ENCODE measurements around the gene RAB1A.

- TF ChIP-seq POLR2AphosphoS5 (IDR thresholded peaks at IDR 0.05) (peak; percentile 96 to 97), CTCF (IDR thresholded peaks at IDR 0.05) (peak in 5 of 6 experiments; percentile 40 to 52 (median 46)), POLR2A (IDR thresholded peaks at IDR 0.05) (peak; percentile 48 to 95 (median 90)), EP300 (IDR thresholded peaks at IDR 0.05) (peak in 1 of 4 donors; percentile 57)
These were observed at the start of gene RAB1A for GRCh38 chr2:65129826-65130663.

All from upper lobe of left lung (tissue), 4 donors.